ENCODE results near the gene ADAMTS19.
"Not testable (repeated sequence)": the region's sequence is repeated elsewhere in the genome, so short reads cannot be mapped to it uniquely, and the experiment has no call there.

The ADAMTS19 gene

GRCh38 chr5:129481161-129481560, 21.1 kb downstream of the ADAMTS19 start:
- DNase-seq, result no peak

- DNase-seq, result no peak
Observed at GRCh38 chr5:129496421-129496820, 36.3 kb downstream of the ADAMTS19 start.

GRCh38 chr5:129496864-129497595, 36.9 kb downstream of the ADAMTS19 start:
- no peak for DNase-seq

- no peak for DNase-seq
Observed at GRCh38 chr5:129499208-129499852, 39.2 kb downstream of the ADAMTS19 start.

- DNase-seq, result no peak
Observed at GRCh38 chr5:129500101-129500500, 40.0 kb downstream of the ADAMTS19 start.

GRCh38 chr5:129506086-129506485, 46.0 kb downstream of the ADAMTS19 start:
- DNase-seq, result no peak

- DNase-seq, result no peak
Observed at GRCh38 chr5:129506950-129507349, 46.9 kb downstream of the ADAMTS19 start.

- no peak for DNase-seq
Observed at GRCh38 chr5:129507527-129507926, 47.4 kb downstream of the ADAMTS19 start.

- DNase-seq, result no peak
Observed at GRCh38 chr5:129508606-129509005, 48.5 kb downstream of the ADAMTS19 start.

GRCh38 chr5:129509363-129509975, 49.4 kb downstream of the ADAMTS19 start:
- DNase-seq, result no peak

- DNase-seq, result no peak
Observed at GRCh38 chr5:129511291-129511690, 51.2 kb downstream of the ADAMTS19 start.

- DNase-seq, result no peak
Observed at GRCh38 chr5:129541051-129541450, 81.0 kb downstream of the ADAMTS19 start.

- DNase-seq, result no peak
Observed at GRCh38 chr5:129541648-129542251, 81.7 kb downstream of the ADAMTS19 start.

GRCh38 chr5:129547137-129547536, 87.0 kb downstream of the ADAMTS19 start:
- DNase-seq, result no peak

GRCh38 chr5:129554134-129554904, 94.2 kb downstream of the ADAMTS19 start:
- no peak for DNase-seq

- DNase-seq, result no peak
Observed at GRCh38 chr5:129563585-129563984, 103.5 kb downstream of the ADAMTS19 start.

- no peak for DNase-seq
Observed at GRCh38 chr5:129569295-129569694, 109.2 kb downstream of the ADAMTS19 start.

- no peak for DNase-seq
Observed at GRCh38 chr5:129572060-129572459, 112.0 kb downstream of the ADAMTS19 start.

- not testable (repeated sequence) for DNase-seq
Observed at GRCh38 chr5:129584496-129584895, 124.4 kb downstream of the ADAMTS19 start.

- DNase-seq, result no peak
Observed at GRCh38 chr5:129591508-129592160, 131.5 kb downstream of the ADAMTS19 start.

- DNase-seq, result no peak
Observed at GRCh38 chr5:129593525-129593924, 133.4 kb downstream of the ADAMTS19 start.

- no peak for DNase-seq
Observed at GRCh38 chr5:129601576-129601975, 141.5 kb downstream of the ADAMTS19 start.

All from hippocampal formation (tissue), 2 donors.